ENCODE measurements around the gene SPIRE1. TPM values are rescaled to one million over a fixed set of nuclear protein-coding genes. Genes with fewer than 3 reads are reported as not detected.
A peak's percentile ranks its signal among the peaks of the same experiment; 100 is the strongest.

Gene SPIRE1
- total RNA-seq, result 31.8 and 36.6 TPM in 2 replicates

DNA sequence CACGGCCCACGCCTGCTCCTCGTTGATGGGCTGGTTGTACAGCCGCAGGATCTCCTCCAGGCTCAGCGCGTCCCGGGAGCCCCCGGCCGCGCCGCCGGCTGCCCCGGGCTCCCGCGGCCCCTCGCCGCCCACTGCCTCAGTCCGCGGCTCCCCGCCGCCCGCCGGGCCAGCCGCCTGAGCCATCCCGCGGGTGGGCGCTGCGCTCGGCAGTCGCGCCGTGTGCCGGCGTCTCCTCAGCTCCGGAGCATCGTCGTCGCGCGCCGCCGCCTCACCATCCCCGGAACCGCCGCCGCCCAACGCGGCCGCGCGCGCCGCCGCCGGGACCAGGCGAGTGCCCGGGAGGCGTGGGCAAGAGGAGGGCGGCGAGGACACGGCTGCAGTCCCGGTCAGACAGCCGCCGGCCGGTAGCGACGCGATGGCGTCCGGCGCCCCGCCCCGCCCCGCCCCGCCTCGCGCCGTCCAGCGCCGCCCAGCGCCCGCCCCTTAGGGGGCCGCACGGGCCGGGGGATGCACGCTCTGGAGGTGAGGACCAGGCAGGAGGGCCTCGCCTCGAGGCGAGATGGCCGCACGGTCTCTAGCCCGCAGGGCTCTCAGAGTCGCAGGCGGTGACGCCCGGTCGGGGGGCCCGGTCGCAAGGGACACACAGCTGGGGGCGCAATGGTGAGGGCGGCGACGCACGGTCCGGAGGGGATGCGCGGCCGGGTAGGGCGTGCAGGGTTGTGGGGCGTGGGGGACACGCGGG lies at the start of gene SPIRE1:
SPIRE1 (minus strand) TSS at position 424 of the 742 bp plus-strand sequence; CDS start at position 183, 241 bp downstream.
- DNase-seq (ENCODE audit: low read depth, low spot score), result no peak

GRCh38 chr18:12703664-12704063 lies 45.8 kb upstream of the SPIRE1 start:
- DNase-seq (ENCODE audit: low read depth, low spot score), result no peak

DNA sequence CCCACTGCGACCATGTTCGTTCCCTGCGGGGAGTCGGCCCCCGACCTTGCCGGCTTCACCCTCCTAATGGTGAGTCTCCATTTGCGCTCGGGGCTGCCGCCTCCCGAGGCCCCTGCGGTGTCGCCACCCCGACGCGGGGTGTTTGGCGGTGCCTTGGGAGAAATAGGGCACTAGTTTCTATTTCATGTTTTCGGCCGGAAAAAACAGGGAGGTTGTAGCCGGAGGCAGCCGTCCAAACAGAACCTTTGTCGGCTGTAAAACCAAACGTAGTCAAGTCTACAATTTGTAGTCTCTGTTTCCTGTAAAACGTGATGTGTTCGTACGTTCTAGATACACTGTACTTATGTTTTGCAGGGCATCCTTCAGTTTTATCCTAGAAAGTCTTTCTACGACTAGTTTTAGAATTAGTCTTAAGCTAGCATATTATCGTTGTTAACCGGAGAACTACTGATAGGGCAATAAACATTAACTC lies 45.2 kb upstream of the SPIRE1 start:
- DNase-seq (ENCODE audit: low read depth, low spot score), result no peak

GRCh38 chr18:12702221-12703095 lies 44.6 kb upstream of the SPIRE1 start, which contains the start of the genes CEP76 and PSMG2:
Gene CEP76, minus strand, starts transcription at chr18:12702723. Its CDS starts 175 bp downstream, at chr18:12702548.
Gene PSMG2, plus strand, starts transcription at chr18:12703042. Its CDS starts 66 bp downstream, at chr18:12703108.
- DNase-seq (ENCODE audit: low read depth, low spot score), result peak; percentile 57

- DNase-seq (ENCODE audit: low read depth, low spot score), result no peak
Measured at GRCh38 chr18:12701161-12701560, 43.3 kb upstream of the SPIRE1 start.

- DNase-seq (ENCODE audit: low read depth, low spot score), result no peak
Measured at GRCh38 chr18:12699747-12700146, 41.8 kb upstream of the SPIRE1 start.

GRCh38 chr18:12694032-12694431 lies 36.1 kb upstream of the SPIRE1 start:
- DNase-seq (ENCODE audit: low read depth, low spot score), result no peak

DNA sequence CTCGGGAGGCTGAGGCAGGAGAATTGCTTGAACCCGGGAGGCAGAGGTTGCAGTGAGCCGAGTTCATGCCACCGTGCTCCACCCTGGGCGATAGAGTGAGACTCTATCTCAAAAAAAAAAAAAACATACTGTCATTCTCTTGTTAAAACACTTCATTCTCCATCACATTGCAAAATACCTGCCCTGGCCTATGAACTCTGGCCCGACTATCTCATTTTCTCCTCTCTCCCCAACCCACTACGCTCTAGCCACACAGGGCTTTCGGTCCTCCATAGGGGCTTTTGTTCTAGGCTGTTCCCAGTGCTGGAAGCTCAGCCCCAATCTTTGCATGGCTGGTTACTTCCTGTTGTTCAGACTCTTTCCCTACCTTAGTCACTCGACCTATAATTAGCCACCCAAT lies 34.3 kb upstream of the SPIRE1 start:
- DNase-seq (ENCODE audit: low read depth, low spot score), result no peak

- no peak for DNase-seq (ENCODE audit: low read depth, low spot score)
Measured at GRCh38 chr18:12689256-12689850, 31.4 kb upstream of the SPIRE1 start.

DNA sequence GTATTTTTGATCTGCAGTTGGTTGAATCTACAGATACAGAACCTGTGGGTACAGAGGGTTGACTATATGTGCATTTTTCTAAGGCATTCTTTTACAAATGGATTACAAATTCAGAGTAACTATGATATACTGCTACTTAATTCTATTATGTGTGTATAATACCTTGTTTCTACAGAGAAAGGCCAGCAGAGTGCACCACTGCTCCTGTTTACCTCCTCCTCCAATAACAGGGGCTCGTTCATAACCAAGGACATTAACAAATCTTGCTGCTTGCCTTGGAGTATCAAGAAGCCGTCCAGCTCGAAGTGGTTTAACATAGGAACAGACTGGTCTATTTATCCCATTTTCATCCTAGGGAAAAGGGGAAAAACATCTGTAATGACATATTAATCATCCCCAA lies 28.2 kb upstream of the SPIRE1 start:
- DNase-seq (ENCODE audit: low read depth, low spot score), result no peak

- DNase-seq (ENCODE audit: low read depth, low spot score), result no peak
Measured at GRCh38 chr18:12679183-12679786, 21.4 kb upstream of the SPIRE1 start.

- DNase-seq (ENCODE audit: low read depth, low spot score), result no peak
Measured at GRCh38 chr18:12668041-12668440, 10.1 kb upstream of the SPIRE1 start.

DNA sequence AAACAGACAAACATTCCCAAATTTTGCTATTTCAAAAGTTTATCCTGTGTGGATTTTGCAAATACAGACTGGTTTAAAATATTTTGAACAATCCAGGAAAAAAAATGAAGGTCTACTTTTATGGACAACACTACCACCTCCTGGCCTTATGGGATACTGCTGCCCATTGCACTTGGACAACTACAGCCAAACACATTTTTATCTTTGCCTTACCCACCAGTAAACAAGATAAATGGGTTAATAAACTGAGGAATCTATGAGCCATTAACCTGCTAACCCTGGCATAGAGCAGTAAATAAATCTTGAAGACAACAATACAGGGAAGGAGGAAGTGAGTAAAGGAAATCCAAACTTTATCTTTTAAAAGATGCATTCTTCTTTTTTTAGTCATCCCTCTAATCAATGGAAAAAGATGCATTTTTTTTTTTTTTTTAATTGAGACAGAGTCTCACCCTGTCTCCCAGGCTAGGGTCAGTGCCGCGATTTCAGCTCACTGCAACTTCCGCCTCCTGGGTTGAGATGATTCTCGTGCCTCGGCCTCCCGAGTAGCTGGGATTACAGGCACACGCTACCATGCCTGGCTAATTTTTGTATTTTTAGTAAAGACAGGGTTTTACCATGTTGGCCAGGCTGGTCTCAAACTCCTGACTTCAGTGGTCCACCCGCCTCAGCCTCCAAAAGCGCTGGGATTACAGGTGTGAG lies 2.1 kb upstream of the SPIRE1 start:
- DNase-seq (ENCODE audit: low read depth, low spot score), result peak; percentile 75

DNA sequence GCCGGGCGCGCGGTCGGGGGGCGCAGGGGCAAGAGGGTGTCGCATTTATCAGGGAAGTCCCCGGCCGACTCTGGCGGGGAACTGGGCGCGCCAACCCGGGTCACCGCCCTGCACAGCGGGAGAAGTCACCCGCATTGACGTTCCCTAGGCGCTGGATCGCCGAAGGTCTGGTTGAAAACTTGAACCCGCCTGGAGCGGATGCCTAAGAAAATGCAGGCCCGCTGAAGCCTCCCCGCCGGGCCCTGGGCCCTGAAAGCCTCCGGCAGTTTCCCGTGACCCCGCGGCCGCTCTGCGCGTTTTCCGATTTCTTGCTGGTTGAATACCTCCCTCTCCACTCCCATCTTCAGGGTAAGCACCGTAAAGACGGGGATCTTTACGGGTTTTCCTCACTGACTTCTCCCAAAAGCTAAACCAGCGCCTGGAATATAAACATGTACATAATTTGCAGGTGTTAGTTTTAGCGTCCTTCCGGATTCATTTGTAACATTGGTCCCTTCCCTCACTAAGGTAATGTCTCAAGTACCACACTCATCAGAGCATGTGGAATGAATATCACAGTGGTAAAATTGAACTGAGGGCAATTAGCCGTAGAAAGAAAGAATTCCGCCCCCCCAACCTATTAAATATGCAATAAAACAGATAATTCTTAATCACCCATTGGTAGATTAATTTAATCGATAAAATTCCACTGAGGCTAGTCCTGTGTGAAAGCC lies 675 bp upstream of the SPIRE1 start:
- no peak for DNase-seq (ENCODE audit: low read depth, low spot score)

DNA sequence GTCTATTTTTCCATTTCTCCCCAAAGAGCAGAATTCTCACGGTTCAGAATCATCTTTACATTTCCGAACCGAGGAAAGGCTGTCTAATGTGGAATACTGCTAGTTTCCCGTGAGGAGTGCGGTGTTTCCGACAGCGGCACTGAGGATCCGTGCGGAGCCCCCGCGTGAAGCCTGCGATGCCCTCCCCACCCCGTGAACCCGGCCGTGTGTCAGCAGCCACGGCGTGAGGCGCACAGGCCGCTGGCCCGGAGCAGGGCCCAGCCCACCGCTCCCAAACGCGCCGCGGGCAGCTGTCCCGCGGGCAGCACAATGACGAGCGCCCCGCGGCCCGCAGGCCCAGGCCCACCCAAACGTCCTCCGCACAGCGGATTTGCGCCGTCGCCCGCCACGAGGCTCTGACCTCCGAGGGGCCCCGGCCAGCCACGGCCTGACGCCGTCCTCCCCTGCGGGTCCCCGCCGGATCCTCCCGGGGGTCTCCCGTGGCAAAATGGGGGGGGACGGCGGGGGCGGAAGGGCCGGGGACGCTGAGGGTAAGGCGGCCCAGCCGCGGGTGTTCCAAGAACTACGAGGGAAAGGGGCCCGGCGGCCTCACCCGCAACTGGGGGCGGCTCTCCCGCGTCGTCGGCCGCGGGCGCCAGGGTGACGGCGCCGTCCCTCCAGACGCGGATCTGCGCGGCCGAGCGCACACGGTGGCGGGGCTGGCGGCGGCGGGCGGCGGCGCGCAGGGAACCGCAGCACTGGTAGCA lies 796 bp downstream of the SPIRE1 start:
- no peak for DNase-seq (ENCODE audit: low read depth, low spot score)

- no peak for DNase-seq (ENCODE audit: low read depth, low spot score)
Measured at GRCh38 chr18:12656605-12656937, 1.3 kb downstream of the SPIRE1 start.

- DNase-seq (ENCODE audit: low read depth, low spot score), result no peak
Measured at GRCh38 chr18:12654971-12655370, 2.9 kb downstream of the SPIRE1 start.

DNA sequence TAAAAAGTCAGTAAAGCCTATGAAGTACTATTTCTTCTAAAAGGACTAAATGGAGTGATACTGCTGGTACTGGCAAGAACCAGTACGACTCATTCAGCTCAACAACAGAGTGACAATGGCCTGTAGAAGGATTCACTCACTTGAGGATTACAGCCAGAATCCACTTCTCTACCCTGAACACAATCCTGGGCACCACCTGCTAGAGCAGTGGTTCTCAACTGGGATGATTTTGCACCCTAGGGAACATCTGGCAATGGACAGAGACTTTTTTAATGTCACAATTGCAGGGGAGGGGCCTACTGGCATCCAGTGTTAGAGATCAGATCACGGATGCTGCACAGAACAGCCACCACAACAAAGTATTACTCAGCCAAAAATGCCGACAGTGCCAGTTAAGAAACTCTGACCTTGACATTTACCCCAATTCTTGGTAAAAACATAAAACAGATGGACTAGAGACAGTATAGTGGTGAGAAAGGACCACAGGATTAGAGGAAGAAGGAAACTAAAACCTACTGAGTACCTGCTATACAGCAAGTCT lies 5.0 kb downstream of the SPIRE1 start:
- no peak for DNase-seq (ENCODE audit: low read depth, low spot score)

GRCh38 chr18:12651651-12652050 lies 6.3 kb downstream of the SPIRE1 start:
- no peak for DNase-seq (ENCODE audit: low read depth, low spot score)

All from pulmonary artery endothelial cell (primary cell).